Breast epithelium (tissue), 3 donors: ENCODE results near the gene CRCP.

Experiments used
- POLR2A ChIP-seq: fragments of 450-650 bp; IDR thresholded peaks from one replicate; pipeline ENCODE4 v1.6.1; 2016; ENCODE audit warnings: antibody characterized with exemption, mild to moderate bottlenecking, moderate library complexity
- POLR2AphosphoS5 ChIP-seq, 3 donors: sonication (generic); formaldehyde crosslinking; IDR thresholded peaks; one replicate each; pipeline ENCODE4 v1.6.1; 2017; ENCODE audit warnings: antibody characterized with exemption in 3 of 3
- TF ChIP-seq, protein P1 (sequence below), 3 donors: fragments of 450-650 bp; IDR thresholded peaks; one replicate each; pipeline ENCODE4 v1.5.1; 2016 to 2017; ENCODE audit warnings: antibody characterized with exemption in 3 of 3, mild to moderate bottlenecking in 3 of 3, moderate library complexity in 3 of 3

DNA sequence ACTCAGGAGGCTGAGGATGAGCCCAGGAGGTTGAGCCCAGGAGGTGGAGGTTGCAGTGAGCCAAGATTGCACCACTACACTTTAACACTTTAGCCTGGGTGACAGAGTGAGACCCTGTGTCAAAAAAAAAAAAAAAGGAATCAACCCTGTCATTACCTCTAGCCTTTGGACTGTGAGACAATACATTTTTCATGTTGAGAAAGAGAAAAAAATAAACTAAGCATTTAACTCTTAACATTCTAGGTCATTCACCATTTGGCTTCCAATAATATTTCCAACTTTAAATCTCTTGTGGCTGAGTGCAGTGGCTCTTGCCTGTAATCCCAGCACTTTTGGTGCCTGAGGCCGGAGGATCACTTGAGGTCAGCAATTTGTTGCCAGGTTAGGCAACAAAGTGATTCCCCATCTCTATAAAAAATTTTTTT lies 48.6 kb downstream of the CRCP start:
- TF ChIP-seq, protein P1, sequence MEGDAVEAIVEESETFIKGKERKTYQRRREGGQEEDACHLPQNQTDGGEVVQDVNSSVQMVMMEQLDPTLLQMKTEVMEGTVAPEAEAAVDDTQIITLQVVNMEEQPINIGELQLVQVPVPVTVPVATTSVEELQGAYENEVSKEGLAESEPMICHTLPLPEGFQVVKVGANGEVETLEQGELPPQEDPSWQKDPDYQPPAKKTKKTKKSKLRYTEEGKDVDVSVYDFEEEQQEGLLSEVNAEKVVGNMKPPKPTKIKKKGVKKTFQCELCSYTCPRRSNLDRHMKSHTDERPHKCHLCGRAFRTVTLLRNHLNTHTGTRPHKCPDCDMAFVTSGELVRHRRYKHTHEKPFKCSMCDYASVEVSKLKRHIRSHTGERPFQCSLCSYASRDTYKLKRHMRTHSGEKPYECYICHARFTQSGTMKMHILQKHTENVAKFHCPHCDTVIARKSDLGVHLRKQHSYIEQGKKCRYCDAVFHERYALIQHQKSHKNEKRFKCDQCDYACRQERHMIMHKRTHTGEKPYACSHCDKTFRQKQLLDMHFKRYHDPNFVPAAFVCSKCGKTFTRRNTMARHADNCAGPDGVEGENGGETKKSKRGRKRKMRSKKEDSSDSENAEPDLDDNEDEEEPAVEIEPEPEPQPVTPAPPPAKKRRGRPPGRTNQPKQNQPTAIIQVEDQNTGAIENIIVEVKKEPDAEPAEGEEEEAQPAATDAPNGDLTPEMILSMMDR (IDR thresholded peaks at IDR 0.05), result no peak
- no peak for TF ChIP-seq POLR2AphosphoS5 (IDR thresholded peaks at IDR 0.05)
- TF ChIP-seq POLR2A, result no peak
